Measurements from ENCODE around the gene C1orf116. TPM values are rescaled to one million over a fixed set of nuclear protein-coding genes. Genes with fewer than 3 reads are reported as not detected.

C1orf116 gene
- total RNA-seq, result under 1 TPM; 0.06 to 0.10 TPM
- long read RNA-seq, result 0 reads

- ATAC-seq, result peak; percentile 50 to 78
- no peak for DNase-seq
- intact Hi-C loops (cut with DNase I), result no loop called here
These were observed at the start of gene C1orf116 for GRCh38 chr1:207032528-207033017. C1orf116 (minus strand) TSS chr1:207032756; CDS start chr1:207027598, 5,158 bp downstream.

GRCh38 chr1:207081806-207082205 lies 49.2 kb upstream of the C1orf116 start:
- ATAC-seq, result no peak
- intact Hi-C loops (cut with DNase I), result no loop called here

GRCh38 chr1:207081088-207081487 lies 48.5 kb upstream of the C1orf116 start:
- DNase-seq, result no peak
- intact Hi-C loops (cut with DNase I), result no loop called here
- no peak for ATAC-seq

More at GRCh38 chr1:207081806-207082205, 49.2 kb upstream of the C1orf116 start:
- DNase-seq, result no peak

GRCh38 chr1:207079706-207080241 lies 47.2 kb upstream of the C1orf116 start:
- no peak for DNase-seq
- intact Hi-C loops (cut with DNase I), result loop anchor here in 1 of 2 donors (2.0 to 5.0 kb wide), 2 partner anchors 29 to 42 kb away; partner anchors contain the start of gene YOD1
- ATAC-seq, result no peak

GRCh38 chr1:207078578-207079132 lies 46.1 kb upstream of the C1orf116 start:
- ATAC-seq (no peak), DNase-seq (no peak)
- intact Hi-C loops (cut with DNase I), result loop anchor here in 1 of 2 donors (2.0 to 5.0 kb wide), 2 partner anchors 28 to 41 kb away; partner anchors contain the start of gene YOD1

- ATAC-seq, result peak; percentile 87 to 91
- no peak for DNase-seq
These were observed 45.2 kb upstream of the C1orf116 start for GRCh38 chr1:207077470-207078377.

GRCh38 chr1:207077012-207077411 lies 44.5 kb upstream of the C1orf116 start:
- intact Hi-C loops (cut with DNase I), result loop anchor here in 1 of 2 donors (5.0 kb wide), 1 partner anchor 40 kb away; no protein-coding TSS in a partner anchor
- ATAC-seq, result no peak
- DNase-seq, result no peak

More at GRCh38 chr1:207077470-207078377, 45.2 kb upstream of the C1orf116 start:
- intact Hi-C loops (cut with DNase I), result loop anchor here in 1 of 2 donors (2.0 to 5.0 kb wide), 2 partner anchors 27 to 40 kb away; partner anchors contain the start of gene YOD1

- no peak for ATAC-seq
- no peak for DNase-seq
- intact Hi-C loops (cut with DNase I), result loop anchor here in 1 of 2 donors (5.0 kb wide), 1 partner anchor 39 kb away; no protein-coding TSS in a partner anchor
These were observed 43.8 kb upstream of the C1orf116 start for GRCh38 chr1:207076181-207076955.

- intact Hi-C loops (cut with DNase I), result no loop called here
- DNase-seq (no peak), ATAC-seq (no peak)
These were observed 41.6 kb upstream of the C1orf116 start for GRCh38 chr1:207073906-207074820.

- DNase-seq, result no peak
- intact Hi-C loops (cut with DNase I), result no loop called here
- no peak for ATAC-seq
These were observed 39.7 kb upstream of the C1orf116 start for GRCh38 chr1:207072233-207072632.

GRCh38 chr1:207071426-207071825 lies 38.9 kb upstream of the C1orf116 start:
- ATAC-seq (no peak), DNase-seq (no peak)
- intact Hi-C loops (cut with DNase I), result no loop called here

GRCh38 chr1:207070811-207071210 lies 38.3 kb upstream of the C1orf116 start:
- ATAC-seq (no peak), DNase-seq (no peak)
- intact Hi-C loops (cut with DNase I), result no loop called here

- intact Hi-C loops (cut with DNase I), result no loop called here
- ATAC-seq (peak in 1 of 2 donors; percentile 54), DNase-seq (no peak)
These were observed 37.4 kb upstream of the C1orf116 start for GRCh38 chr1:207069858-207070506.

GRCh38 chr1:207069061-207069460 lies 36.5 kb upstream of the C1orf116 start:
- ATAC-seq (peak in 1 of 2 donors; percentile 58), DNase-seq (no peak)
- intact Hi-C loops (cut with DNase I), result no loop called here

- no peak for ATAC-seq
- DNase-seq, result no peak
- intact Hi-C loops (cut with DNase I), result no loop called here
These were observed 35.1 kb upstream of the C1orf116 start for GRCh38 chr1:207067665-207068064.

GRCh38 chr1:207067185-207067584 lies 34.6 kb upstream of the C1orf116 start:
- no peak for ATAC-seq
- DNase-seq, result no peak
- intact Hi-C loops (cut with DNase I), result no loop called here

- ATAC-seq (peak; percentile 53 to 71), DNase-seq (peak; percentile 36)
- intact Hi-C loops (cut with DNase I), result no loop called here
These were observed 32.0 kb upstream of the C1orf116 start for GRCh38 chr1:207064561-207064960.

All from left cardiac atrium (tissue), 4 donors.